Endothelial cell of hepatic sinusoid (primary cell): ENCODE measurements around the gene OLAH.

Source experiments
- in situ Hi-C: cut with HindIII; loops from 2 replicates; pipeline ENCODE4 v1.10.0; 2017; ENCODE audit warnings: low sequenced_read_pairs

The OLAH gene

GRCh38 chr10:15068802-15069201 lies 25.1 kb downstream of the OLAH start:
- in situ Hi-C loops: no loop called here

GRCh38 chr10:15069230-15069629 lies 25.5 kb downstream of the OLAH start:
- in situ Hi-C loops: no loop called here

GRCh38 chr10:15072358-15072757 lies 28.6 kb downstream of the OLAH start:
- in situ Hi-C loops: no loop called here

GRCh38 chr10:15075421-15075820 lies 31.7 kb downstream of the OLAH start:
- in situ Hi-C loops: no loop called here

GRCh38 chr10:15083674-15084501 lies 40.1 kb downstream of the OLAH start:
- in situ Hi-C loops: no loop called here

GRCh38 chr10:15084502-15084922 lies 40.8 kb downstream of the OLAH start:
- in situ Hi-C loops: no loop called here

GRCh38 chr10:15088428-15089261 lies 44.9 kb downstream of the OLAH start, which contains the start of gene ACBD7:
Gene ACBD7 (minus strand): TSS chr10:15088776. CDS start chr10:15088728, 48 bp downstream.
- in situ Hi-C loops: no loop called here

GRCh38 chr10:15091418-15091817 lies 47.7 kb downstream of the OLAH start:
- in situ Hi-C loops: no loop called here

- in situ Hi-C loops: no loop called here
Measured at GRCh38 chr10:15092855-15093408, 49.2 kb downstream of the OLAH start.

- in situ Hi-C loops: no loop called here
Measured at GRCh38 chr10:15096661-15097010, 52.9 kb downstream of the OLAH start.

- in situ Hi-C loops: no loop called here
Measured at GRCh38 chr10:15097011-15097812, 53.5 kb downstream of the OLAH start, which contains the start of gene RPP38. Gene RPP38 (plus strand): TSS chr10:15097355. CDS start chr10:15103315, 5,960 bp downstream.

- in situ Hi-C loops: loop anchor here (25.0 kb wide), 1 partner anchor 138 kb away; the partner anchor contains the start of genes DCLRE1C and MEIG1
Measured at GRCh38 chr10:15099886-15100285, 56.1 kb downstream of the OLAH start.

- in situ Hi-C loops: loop anchor here (25.0 kb wide), 1 partner anchor 141 kb away; the partner anchor contains the start of genes DCLRE1C and MEIG1
Measured at GRCh38 chr10:15103513-15103912, 59.8 kb downstream of the OLAH start.

GRCh38 chr10:15106352-15107013 lies 62.7 kb downstream of the OLAH start:
- in situ Hi-C loops: loop anchor here (25.0 kb wide), 1 partner anchor 144 kb away; the partner anchor contains the start of genes DCLRE1C and MEIG1

- in situ Hi-C loops: loop anchor here (25.0 kb wide), 1 partner anchor 150 kb away; the partner anchor contains the start of genes DCLRE1C and MEIG1
Measured at GRCh38 chr10:15112657-15113056, 68.9 kb downstream of the OLAH start.

GRCh38 chr10:15113766-15114165 lies 70.0 kb downstream of the OLAH start:
- in situ Hi-C loops: loop anchor here (25.0 kb wide), 1 partner anchor 151 kb away; the partner anchor contains the start of genes DCLRE1C and MEIG1

GRCh38 chr10:15116225-15116624 lies 72.5 kb downstream of the OLAH start:
- in situ Hi-C loops: loop anchor here (25.0 kb wide), 1 partner anchor 154 kb away; the partner anchor contains the start of genes DCLRE1C and MEIG1

GRCh38 chr10:15118615-15119014 lies 74.9 kb downstream of the OLAH start:
- in situ Hi-C loops: loop anchor here (25.0 kb wide), 1 partner anchor 156 kb away; the partner anchor contains the start of genes DCLRE1C and MEIG1

GRCh38 chr10:15120523-15120922 lies 76.8 kb downstream of the OLAH start:
- in situ Hi-C loops: loop anchor here (25.0 kb wide), 1 partner anchor 158 kb away; the partner anchor contains the start of genes DCLRE1C and MEIG1
